Prostate gland (tissue), 2 donors: ENCODE measurements around the gene ACSM2A.
"Not testable (repeated sequence)": the region's sequence is repeated elsewhere in the genome, so short reads cannot be mapped to it uniquely, and the experiment has no call there.

Experiments
- POLR2A ChIP-seq: fragments of 450-650 bp; IDR thresholded peaks from one replicate; pipeline ENCODE4 v1.6.1; 2016; ENCODE audit warnings: antibody characterized with exemption, mild to moderate bottlenecking
- POLR2AphosphoS5 ChIP-seq: sonication (generic); formaldehyde crosslinking; IDR thresholded peaks from one replicate; pipeline ENCODE4 v1.6.1; 2017; ENCODE audit warnings: antibody characterized with exemption
- TF ChIP-seq, protein P1 (sequence below), 4 experiments: fragments of 200-600 bp in 2 of 4; fragments of 450-650 bp in 2 of 4; sonication (generic) in 2 of 4; IDR thresholded peaks; 1 replicate in 3 of 4; 2 replicates in 1 of 4; pipeline ENCODE4 v1.5.1; 2016 to 2019; ENCODE audit warnings: antibody characterized with exemption in 4 of 4, mild to moderate bottlenecking in 2 of 4, moderate library complexity in 2 of 4

DNA sequence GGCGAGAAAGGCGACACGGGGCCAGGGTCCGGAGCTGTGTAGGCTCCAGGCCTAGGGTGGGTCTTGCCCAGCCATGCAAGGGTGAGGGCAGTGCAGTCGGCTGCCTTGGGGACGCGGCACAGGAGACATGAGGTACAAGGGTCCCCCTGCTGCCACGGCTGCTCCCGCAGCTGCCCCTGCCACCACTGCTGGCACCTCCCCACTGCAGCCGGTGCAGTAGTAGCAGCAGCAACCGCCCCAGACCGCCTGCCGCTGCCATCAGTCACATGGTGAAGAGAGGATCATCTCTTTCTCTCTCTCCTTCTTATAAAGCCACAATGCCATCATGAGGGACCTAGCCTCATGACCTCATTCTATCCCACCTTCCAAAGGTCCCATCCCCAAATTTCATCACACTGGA, 80.5 kb downstream of the ACSM2A start:
- TF ChIP-seq, protein P1, sequence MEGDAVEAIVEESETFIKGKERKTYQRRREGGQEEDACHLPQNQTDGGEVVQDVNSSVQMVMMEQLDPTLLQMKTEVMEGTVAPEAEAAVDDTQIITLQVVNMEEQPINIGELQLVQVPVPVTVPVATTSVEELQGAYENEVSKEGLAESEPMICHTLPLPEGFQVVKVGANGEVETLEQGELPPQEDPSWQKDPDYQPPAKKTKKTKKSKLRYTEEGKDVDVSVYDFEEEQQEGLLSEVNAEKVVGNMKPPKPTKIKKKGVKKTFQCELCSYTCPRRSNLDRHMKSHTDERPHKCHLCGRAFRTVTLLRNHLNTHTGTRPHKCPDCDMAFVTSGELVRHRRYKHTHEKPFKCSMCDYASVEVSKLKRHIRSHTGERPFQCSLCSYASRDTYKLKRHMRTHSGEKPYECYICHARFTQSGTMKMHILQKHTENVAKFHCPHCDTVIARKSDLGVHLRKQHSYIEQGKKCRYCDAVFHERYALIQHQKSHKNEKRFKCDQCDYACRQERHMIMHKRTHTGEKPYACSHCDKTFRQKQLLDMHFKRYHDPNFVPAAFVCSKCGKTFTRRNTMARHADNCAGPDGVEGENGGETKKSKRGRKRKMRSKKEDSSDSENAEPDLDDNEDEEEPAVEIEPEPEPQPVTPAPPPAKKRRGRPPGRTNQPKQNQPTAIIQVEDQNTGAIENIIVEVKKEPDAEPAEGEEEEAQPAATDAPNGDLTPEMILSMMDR (IDR thresholded peaks at IDR 0.05): not testable (repeated sequence)
- not testable (repeated sequence) for TF ChIP-seq POLR2A, POLR2AphosphoS5
